Smooth muscle cell (in vitro differentiated cells): ENCODE measurements around the gene RNF25. TPM values are rescaled to one million over a fixed set of nuclear protein-coding genes. Genes with fewer than 3 reads are reported as not detected.

ENCODE experiments used
- DNase-seq: peaks from one replicate; lab custom pipeline; 2025; ENCODE audit not compliant: unreplicated experiment; lab: John Stamatoyannopoulos, UW
- H2AFZ ChIP-seq: fragments of 200-600 bp; sonication (generic); 2 replicates; pipeline ENCODE4 v1.6.0; 2016; ENCODE audit warnings: antibody characterized with exemption, low read depth, mild to moderate bottlenecking
- H3F3A ChIP-seq: fragments of 200-600 bp; sonication (generic); 2 replicates; pipeline ENCODE4 v1.6.0; 2017; ENCODE audit warnings: antibody characterized with exemption, low read depth
- H3K27ac ChIP-seq: fragments of 200-600 bp; sonication (generic); 2 replicates; pipeline ENCODE4 v1.5.1; 2016; ENCODE audit warnings: low read depth, mild to moderate bottlenecking
- H3K27me3 ChIP-seq: fragments of 200-600 bp; sonication (generic); 2 replicates; pipeline ENCODE4 v1.6.1; 2016; ENCODE audit warnings: low read depth, mild to moderate bottlenecking
- H3K36me3 ChIP-seq: fragments of 200-600 bp; sonication (generic); 2 replicates; pipeline ENCODE4 v1.5.1; 2016; ENCODE audit warnings: low read depth
- H3K4me1 ChIP-seq: fragments of 200-600 bp; sonication (generic); 2 replicates; pipeline ENCODE4 v1.5.1; 2016; ENCODE audit warnings: low read depth
- H3K4me2 ChIP-seq: fragments of 200-600 bp; sonication (generic); 2 replicates; pipeline ENCODE4 v1.6.0; 2016; ENCODE audit warnings: mild to moderate bottlenecking
- H3K4me3 ChIP-seq: fragments of 200-600 bp; sonication (generic); 2 replicates; pipeline ENCODE4 v1.5.1; 2016; ENCODE audit warnings: mild to moderate bottlenecking
- H3K79me2 ChIP-seq: fragments of 200-600 bp; sonication (generic); 2 replicates; pipeline ENCODE4 v1.6.0; 2016; ENCODE audit warnings: low read depth, mild to moderate bottlenecking
- H3K9ac ChIP-seq: fragments of 200-600 bp; sonication (generic); 2 replicates; pipeline ENCODE4 v1.6.0; 2016; ENCODE audit warnings: low read depth
- H3K9me3 ChIP-seq: fragments of 200-600 bp; sonication (generic); replicated peaks from 2 replicates; pipeline ENCODE4 v1.5.1; 2016; ENCODE audit warnings: low read depth
- H4K20me1 ChIP-seq: fragments of 200-600 bp; sonication (generic); 2 replicates; pipeline ENCODE4 v1.6.0; 2016; ENCODE audit warnings: low read depth
- WGBS: methylation state at CpG from one replicate; pipeline ENCODE4 v1.1.7; 2016; ENCODE audit warnings: low lambda C conversion rate; 5-methylcytosine and 5-hydroxymethylcytosine counted together
- polyA plus RNA-seq: library from polyadenylated mRNA; unstranded; fragments of >200 nt; fragmentation: Nextera tagmentation; extraction: Ambion mirVana; gene quantifications from 2 replicates; pipeline ENCODE4 v1.2.1, GENCODE V29; 2016
- total RNA-seq: library from RNA; depleted of rRNA; stranded (reverse); fragments of >200 nt; gene quantifications from 2 replicates; pipeline ENCODE4 v1.2.3, GENCODE V29; 2014
- TF ChIP-seq, protein P1 (sequence below): fragments of 200-600 bp; sonication (generic); IDR thresholded peaks from 2 replicates; pipeline ENCODE4 v1.5.1; 2017; ENCODE audit warnings: borderline replicate concordance, mild to moderate bottlenecking, antibody characterized with exemption; ENCODE audit not compliant: insufficient read depth, poor library complexity, severe bottlenecking

Gene RNF25
- total and polyA plus RNA-seq, 2 experiments from 2014 or later: 33.5 to 43.1 TPM

DNA sequence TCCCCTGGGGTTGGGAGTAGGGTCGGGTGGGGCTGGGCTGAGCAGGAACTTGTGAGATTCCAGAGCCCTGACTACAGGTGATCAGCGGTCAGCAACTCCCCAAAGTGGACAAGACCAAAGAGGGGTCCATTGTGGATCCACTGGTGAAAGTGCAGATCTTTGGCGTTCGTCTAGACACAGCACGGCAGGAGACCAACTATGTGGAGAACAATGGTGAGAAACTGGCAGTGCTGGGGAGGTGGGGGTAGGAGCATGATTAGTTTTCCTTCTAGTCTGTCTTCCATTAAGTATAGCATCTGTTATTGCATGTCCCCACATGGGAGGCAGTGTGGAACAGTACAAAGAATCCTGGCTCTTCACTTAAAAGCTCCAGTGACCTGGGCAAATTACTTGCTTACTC lies 36.1 kb downstream of the RNF25 start:
- Histone ChIP-seq H3K27me3 (no peaks in the 10 kb centered on the region), H3K27ac (no peak overlapping the region), H3K9me3 (no peaks in the 10 kb centered on the region), H3F3A (no peaks in the 10 kb centered on the region), H4K20me1 (no peaks in the 10 kb centered on the region), H3K4me2 (no peak overlapping the region), H3K79me2 (no peaks in the 10 kb centered on the region), H3K9ac (no peak overlapping the region), H3K4me1 (no peaks in the 10 kb centered on the region), H2AFZ (no peak overlapping the region), H3K36me3 (peaks cover 5% of the 10 kb centered on the region), H3K4me3 (no peak overlapping the region)
- DNase-seq: no peak
- 97% methylated on average over 5 of the region's 5 CpGs for WGBS
- TF ChIP-seq, protein P1, sequence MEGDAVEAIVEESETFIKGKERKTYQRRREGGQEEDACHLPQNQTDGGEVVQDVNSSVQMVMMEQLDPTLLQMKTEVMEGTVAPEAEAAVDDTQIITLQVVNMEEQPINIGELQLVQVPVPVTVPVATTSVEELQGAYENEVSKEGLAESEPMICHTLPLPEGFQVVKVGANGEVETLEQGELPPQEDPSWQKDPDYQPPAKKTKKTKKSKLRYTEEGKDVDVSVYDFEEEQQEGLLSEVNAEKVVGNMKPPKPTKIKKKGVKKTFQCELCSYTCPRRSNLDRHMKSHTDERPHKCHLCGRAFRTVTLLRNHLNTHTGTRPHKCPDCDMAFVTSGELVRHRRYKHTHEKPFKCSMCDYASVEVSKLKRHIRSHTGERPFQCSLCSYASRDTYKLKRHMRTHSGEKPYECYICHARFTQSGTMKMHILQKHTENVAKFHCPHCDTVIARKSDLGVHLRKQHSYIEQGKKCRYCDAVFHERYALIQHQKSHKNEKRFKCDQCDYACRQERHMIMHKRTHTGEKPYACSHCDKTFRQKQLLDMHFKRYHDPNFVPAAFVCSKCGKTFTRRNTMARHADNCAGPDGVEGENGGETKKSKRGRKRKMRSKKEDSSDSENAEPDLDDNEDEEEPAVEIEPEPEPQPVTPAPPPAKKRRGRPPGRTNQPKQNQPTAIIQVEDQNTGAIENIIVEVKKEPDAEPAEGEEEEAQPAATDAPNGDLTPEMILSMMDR: no peak

DNA sequence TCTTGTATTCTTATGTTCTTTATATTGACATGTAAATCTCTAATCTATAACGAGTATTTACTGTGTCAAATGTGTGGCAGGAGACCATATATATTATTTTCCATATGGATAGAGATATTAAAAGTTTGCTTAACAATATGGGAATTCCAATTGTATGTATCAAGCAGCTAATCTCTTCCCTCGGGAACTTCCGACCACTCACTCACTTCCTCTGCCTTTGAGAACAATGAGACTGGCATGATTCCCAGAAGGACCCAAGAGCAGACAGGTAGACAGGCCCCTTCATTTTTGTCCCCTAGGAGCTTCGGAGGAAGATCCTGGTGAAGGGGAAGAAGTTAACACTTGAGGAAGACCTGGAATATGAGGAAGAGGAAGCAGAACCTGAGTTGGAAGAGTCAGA lies 40.0 kb downstream of the RNF25 start:
- Histone ChIP-seq H3K4me2 (no peak overlapping the region), H3F3A (no peaks in the 10 kb centered on the region), H3K79me2 (no peaks in the 10 kb centered on the region), H3K9me3 (no peaks in the 10 kb centered on the region), H2AFZ (no peak overlapping the region), H3K4me3 (no peak overlapping the region), H3K27me3 (no peaks in the 10 kb centered on the region), H3K4me1 (no peaks in the 10 kb centered on the region), H3K9ac (no peak overlapping the region), H4K20me1 (no peaks in the 10 kb centered on the region), H3K27ac (no peak overlapping the region), H3K36me3 (peaks cover 5% of the 10 kb centered on the region)
- DNase-seq: no peak
- 89% methylated on average over 4 of the region's 4 CpGs for WGBS
- TF ChIP-seq, protein P1: no peak

DNA sequence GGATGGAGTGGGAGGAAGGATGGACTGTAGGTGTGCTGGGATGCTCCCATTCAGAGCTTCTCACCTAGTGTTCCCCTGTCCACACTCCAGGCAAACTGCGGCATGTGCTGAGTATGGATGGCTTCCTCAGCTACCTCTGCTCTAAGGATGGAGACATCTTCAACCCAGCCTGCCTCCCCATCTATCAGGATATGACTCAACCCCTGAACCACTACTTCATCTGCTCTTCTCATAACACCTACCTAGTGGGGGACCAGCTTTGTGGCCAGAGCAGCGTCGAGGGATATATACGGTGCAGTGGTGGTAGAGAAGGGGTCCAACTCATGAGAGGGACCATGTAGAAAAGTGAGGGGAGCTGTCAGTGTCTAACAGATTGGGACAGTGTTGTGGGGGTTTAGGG lies 43.9 kb downstream of the RNF25 start:
- Histone ChIP-seq H3K9me3 (no peaks in the 10 kb centered on the region), H3K27me3 (no peaks in the 10 kb centered on the region), H3K27ac (no peak overlapping the region), H3K9ac (no peak overlapping the region), H3K4me1 (no peaks in the 10 kb centered on the region), H3F3A (no peaks in the 10 kb centered on the region), H4K20me1 (no peaks in the 10 kb centered on the region), H3K4me2 (no peak overlapping the region), H3K79me2 (no peaks in the 10 kb centered on the region), H2AFZ (no peak overlapping the region), H3K36me3 (no peaks in the 10 kb centered on the region), H3K4me3 (no peak overlapping the region)
- TF ChIP-seq, protein P1: no peak
- WGBS: 96% methylated on average over 4 of the region's 4 CpGs
- DNase-seq: no peak

DNA sequence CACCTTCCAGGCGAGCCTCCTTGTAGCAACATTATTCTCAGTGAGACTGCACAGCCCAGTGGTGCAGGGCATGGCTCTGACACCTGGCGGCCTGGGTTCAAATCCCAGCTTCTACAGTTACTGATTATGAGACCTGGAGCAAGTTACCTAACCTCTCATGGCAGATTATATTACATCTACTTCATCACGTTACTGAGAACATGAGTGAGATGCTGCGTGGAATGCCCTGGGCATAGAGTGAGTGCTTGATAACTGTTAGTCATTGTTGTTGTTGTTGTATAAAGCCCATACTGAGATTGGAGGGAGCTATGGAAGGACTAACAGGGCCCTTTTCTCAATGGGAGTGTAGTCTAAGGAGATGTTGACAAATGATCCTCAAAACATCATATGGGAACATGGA lies 45.4 kb downstream of the RNF25 start:
- no peaks in the 10 kb centered on the region for H3K4me1 ChIP-seq
- no peaks in the 10 kb centered on the region for H3F3A ChIP-seq
- no peaks in the 10 kb centered on the region for H3K9me3 ChIP-seq
- H3K4me3 ChIP-seq: no peak overlapping the region
- WGBS: 96% methylated on average over 4 of the region's 4 CpGs
- no peak overlapping the region for H3K4me2 ChIP-seq
- H3K9ac ChIP-seq: no peak overlapping the region
- TF ChIP-seq, protein P1: no peak
- no peaks in the 10 kb centered on the region for H4K20me1 ChIP-seq
- no peak overlapping the region for H3K27ac ChIP-seq
- no peaks in the 10 kb centered on the region for H3K79me2 ChIP-seq
- no peak for DNase-seq
- no peak overlapping the region for H2AFZ ChIP-seq
- no peaks in the 10 kb centered on the region for H3K27me3 ChIP-seq
- no peaks in the 10 kb centered on the region for H3K36me3 ChIP-seq
